Neural progenitor cell (in vitro differentiated cells): ENCODE measurements around the gene FAM13C. TPM values are rescaled to one million over a fixed set of nuclear protein-coding genes. Genes with fewer than 3 reads are reported as not detected.

Source experiments
- DNase-seq: peaks from one replicate; pipeline ENCODE4 v3.0.0-alpha.2; 2016; ENCODE audit warnings: low spot score
- H2AFZ ChIP-seq: fragments of 200-600 bp; sonication (generic); replicated peaks from 2 replicates; pipeline ENCODE4 v1.6.1; 2016; ENCODE audit warnings: antibody characterized with exemption
- H3F3A ChIP-seq: fragments of 200-600 bp; sonication (generic); 2 replicates; pipeline ENCODE4 v1.6.1; 2016; ENCODE audit warnings: antibody characterized with exemption, low read depth
- H3K27ac ChIP-seq: fragments of 200-600 bp; sonication (generic); 2 replicates; pipeline ENCODE4 v1.5.1; 2016; ENCODE audit warnings: mild to moderate bottlenecking
- H3K27me3 ChIP-seq: fragments of 200-600 bp; sonication (generic); 2 replicates; pipeline ENCODE4 v1.6.1; 2016; ENCODE audit warnings: mild to moderate bottlenecking, moderate library complexity
- H3K36me3 ChIP-seq: fragments of 200-600 bp; sonication (generic); 2 replicates; pipeline ENCODE4 v1.5.1; 2016
- H3K4me1 ChIP-seq: fragments of 200-600 bp; sonication (generic); 2 replicates; pipeline ENCODE4 v1.6.1; 2016; ENCODE audit warnings: mixed run types
- H3K4me2 ChIP-seq: fragments of 200-600 bp; sonication (generic); 2 replicates; pipeline ENCODE4 v1.6.1; 2016
- H3K4me3 ChIP-seq: fragments of 200-600 bp; sonication (generic); 2 replicates; pipeline ENCODE4 v1.5.1; 2016
- H3K79me2 ChIP-seq: fragments of 200-600 bp; sonication (generic); 2 replicates; pipeline ENCODE4 v1.6.1; 2016; ENCODE audit warnings: low read depth
- H3K9ac ChIP-seq: fragments of 200-600 bp; sonication (generic); 2 replicates; pipeline ENCODE4 v1.6.1; 2016
- H3K9me3 ChIP-seq: fragments of 200-600 bp; sonication (generic); 2 replicates; pipeline ENCODE4 v1.5.1; 2016; ENCODE audit warnings: low read depth
- H4K20me1 ChIP-seq: fragments of 200-600 bp; sonication (generic); 2 replicates; pipeline ENCODE4 v1.6.1; 2016; ENCODE audit warnings: low read depth
- H3K27ac Mint-ChIP-seq: 3 replicates; pipeline ENCODE4 v1.8.0; 2021; ENCODE audit warnings: mixed read lengths
- H3K27me3 Mint-ChIP-seq: 2 replicates; pipeline ENCODE4 v1.8.0; 2022; ENCODE audit warnings: low read depth, mild to moderate bottlenecking, inconsistent platforms, moderate library complexity, mixed read lengths; ENCODE audit not compliant: insufficient read depth
- H3K36me3 Mint-ChIP-seq: 3 replicates; pipeline ENCODE4 v1.8.0; 2021; ENCODE audit warnings: mixed read lengths
- H3K4me1 Mint-ChIP-seq: 3 replicates; pipeline ENCODE4 v1.8.0; 2021; ENCODE audit warnings: mixed read lengths
- H3K4me3 Mint-ChIP-seq: 3 replicates; pipeline ENCODE4 v1.8.0; 2021; ENCODE audit warnings: mild to moderate bottlenecking, moderate library complexity, mixed read lengths
- H3K9me3 Mint-ChIP-seq: 3 replicates; pipeline ENCODE4 v1.8.0; 2020; ENCODE audit warnings: mixed read lengths
- CTCF ChIP-seq: fragments of 200-600 bp; sonication (generic); IDR thresholded peaks from 2 replicates; pipeline ENCODE4 v1.5.1; 2017; ENCODE audit warnings: antibody characterized with exemption, mild to moderate bottlenecking
- EZH2 ChIP-seq: fragments of 200-600 bp; sonication (generic); IDR thresholded peaks from 2 replicates; pipeline ENCODE4 v1.6.1; 2017; ENCODE audit warnings: antibody characterized with exemption, mild to moderate bottlenecking, moderate library complexity
- EZH2phosphoT487 ChIP-seq: fragments of 200-600 bp; sonication (generic); IDR thresholded peaks from 2 replicates; pipeline ENCODE4 v1.6.1; 2017; ENCODE audit warnings: antibody characterized with exemption
- total RNA-seq: library from RNA; depleted of rRNA; stranded (reverse); fragments of >200 nt; gene quantifications from 2 replicates; pipeline ENCODE4 v1.2.3, GENCODE V29; 2015; ENCODE audit warnings: low replicate concordance

The FAM13C gene
- total RNA-seq, 1 donor from 2014 or later: 3.1 TPM

- no peaks in the 10 kb centered on the region for H3K9me3 Mint-ChIP-seq
These were observed 62.0 kb downstream of the FAM13C start for GRCh38 chr10:59300386-59300785.

GRCh38 chr10:59299933-59300332 is 62.4 kb downstream of the FAM13C start:
- Histone ChIP-seq H3K27me3 (no peaks in the 10 kb centered on the region), H3F3A (no peaks in the 10 kb centered on the region), H3K36me3 (no peaks in the 10 kb centered on the region), H3K9ac (no peak overlapping the region), H3K79me2 (no peaks in the 10 kb centered on the region), H4K20me1 (no peaks in the 10 kb centered on the region), H3K27ac (no peak overlapping the region), H2AFZ (no peak overlapping the region), H3K4me2 (no peak overlapping the region), H3K4me1 (peaks cover 21% of the 10 kb centered on the region), H3K9me3 (no peaks in the 10 kb centered on the region), H3K4me3 (no peak overlapping the region)
- no peaks in the 10 kb centered on the region for H3K9me3 Mint-ChIP-seq
- TF ChIP-seq EZH2 (no peak), CTCF (no peak)
- no peaks in the 10 kb centered on the region for H3K36me3 Mint-ChIP-seq
- no peak for DNase-seq
- peaks cover 3% of the 10 kb centered on the region for H3K4me1 Mint-ChIP-seq
- no peak overlapping the region for H3K4me3 Mint-ChIP-seq
- no peaks in the 10 kb centered on the region for H3K27me3 Mint-ChIP-seq
- no peak overlapping the region for H3K27ac Mint-ChIP-seq

More at GRCh38 chr10:59300386-59300785, 62.0 kb downstream of the FAM13C start:
- Histone ChIP-seq H2AFZ (no peak overlapping the region), H4K20me1 (no peaks in the 10 kb centered on the region), H3K4me1 (peaks cover 17% of the 10 kb centered on the region), H3K36me3 (no peaks in the 10 kb centered on the region), H3F3A (no peaks in the 10 kb centered on the region), H3K9me3 (no peaks in the 10 kb centered on the region), H3K4me3 (no peak overlapping the region), H3K9ac (no peak overlapping the region), H3K27me3 (no peaks in the 10 kb centered on the region), H3K4me2 (no peak overlapping the region), H3K79me2 (no peaks in the 10 kb centered on the region), H3K27ac (no peak overlapping the region)
- TF ChIP-seq EZH2phosphoT487 (no peak), EZH2 (no peak), CTCF (no peak)
- H3K4me1 Mint-ChIP-seq: peaks cover 3% of the 10 kb centered on the region
- DNase-seq: no peak
- H3K36me3 Mint-ChIP-seq: no peaks in the 10 kb centered on the region
- H3K4me3 Mint-ChIP-seq: no peak overlapping the region
- H3K27ac Mint-ChIP-seq: no peak overlapping the region
- H3K27me3 Mint-ChIP-seq: no peaks in the 10 kb centered on the region

- H3K36me3 Mint-ChIP-seq: no peaks in the 10 kb centered on the region
- no peak overlapping the region for H3K27ac Mint-ChIP-seq
- no peaks in the 10 kb centered on the region for H3K4me1 Mint-ChIP-seq
- no peaks in the 10 kb centered on the region for H3K9me3 ChIP-seq
- peaks cover 4% of the 10 kb centered on the region for H3K4me1 ChIP-seq
- no peak overlapping the region for H3K27ac ChIP-seq
- H3K27me3 Mint-ChIP-seq: peaks cover 2% of the 10 kb centered on the region
- no peaks in the 10 kb centered on the region for H4K20me1 ChIP-seq
- H3K9me3 Mint-ChIP-seq: no peaks in the 10 kb centered on the region
- no peaks in the 10 kb centered on the region for H3F3A ChIP-seq
- no peak for TF ChIP-seq EZH2
- TF ChIP-seq CTCF: no peak
- no peak for TF ChIP-seq EZH2phosphoT487
- H3K4me3 ChIP-seq: no peak overlapping the region
- no peak for DNase-seq
- no peaks in the 10 kb centered on the region for H3K79me2 ChIP-seq
- no peak overlapping the region for H3K4me2 ChIP-seq
- no peak overlapping the region for H3K9ac ChIP-seq
- no peaks in the 10 kb centered on the region for H3K27me3 ChIP-seq
- H2AFZ ChIP-seq: no peak overlapping the region
- H3K36me3 ChIP-seq: no peaks in the 10 kb centered on the region
- no peak overlapping the region for H3K4me3 Mint-ChIP-seq
These were observed 71.9 kb downstream of the FAM13C start for GRCh38 chr10:59290448-59290847.
